Choroid plexus epithelial cell (primary cell): ENCODE data around the gene PRLH.
A peak's percentile ranks its signal among the peaks of the same experiment; 100 is the strongest.

ENCODE experiments used
- DNase-seq: peaks from one replicate; pipeline ENCODE4 v3.0.0-alpha.2; 2010; ENCODE audit warnings: low read depth
- H3K4me3 ChIP-seq: 2 replicates; pipeline ENCODE4 v1.5.1; 2011; ENCODE audit warnings: low read depth, mild to moderate bottlenecking, control low read depth, low read length, moderate library complexity
- TF ChIP-seq, protein P1 (sequence below): conservative IDR thresholded peaks from 2 replicates; pipeline ENCODE4 v1.5.1; 2011; ENCODE audit warnings: low read depth, mild to moderate bottlenecking, control low read depth, inconsistent platforms, low read length, moderate library complexity

PRLH gene

DNA sequence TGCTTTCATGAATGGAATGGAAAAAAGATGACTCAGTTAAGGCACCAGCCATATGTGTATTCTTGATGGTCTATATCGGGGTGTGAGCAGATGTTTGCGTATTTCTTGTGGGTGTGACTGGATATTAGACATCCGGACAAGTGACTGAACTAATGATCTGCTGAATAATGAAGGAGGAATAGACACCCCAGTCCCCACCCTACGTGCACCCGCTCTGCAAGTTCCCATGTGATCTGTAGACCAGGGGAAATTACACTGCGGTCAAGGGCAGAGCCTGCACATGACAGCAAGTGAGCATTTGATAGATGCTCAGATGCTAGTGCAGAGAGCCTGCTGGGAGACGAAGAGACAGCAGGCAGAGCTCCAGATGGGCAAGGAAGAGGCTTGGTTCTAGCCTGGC, 12.4 kb upstream of the PRLH start:
- H3K4me3 ChIP-seq, result no peak overlapping the region
- DNase-seq, result no peak
- TF ChIP-seq, protein P1, sequence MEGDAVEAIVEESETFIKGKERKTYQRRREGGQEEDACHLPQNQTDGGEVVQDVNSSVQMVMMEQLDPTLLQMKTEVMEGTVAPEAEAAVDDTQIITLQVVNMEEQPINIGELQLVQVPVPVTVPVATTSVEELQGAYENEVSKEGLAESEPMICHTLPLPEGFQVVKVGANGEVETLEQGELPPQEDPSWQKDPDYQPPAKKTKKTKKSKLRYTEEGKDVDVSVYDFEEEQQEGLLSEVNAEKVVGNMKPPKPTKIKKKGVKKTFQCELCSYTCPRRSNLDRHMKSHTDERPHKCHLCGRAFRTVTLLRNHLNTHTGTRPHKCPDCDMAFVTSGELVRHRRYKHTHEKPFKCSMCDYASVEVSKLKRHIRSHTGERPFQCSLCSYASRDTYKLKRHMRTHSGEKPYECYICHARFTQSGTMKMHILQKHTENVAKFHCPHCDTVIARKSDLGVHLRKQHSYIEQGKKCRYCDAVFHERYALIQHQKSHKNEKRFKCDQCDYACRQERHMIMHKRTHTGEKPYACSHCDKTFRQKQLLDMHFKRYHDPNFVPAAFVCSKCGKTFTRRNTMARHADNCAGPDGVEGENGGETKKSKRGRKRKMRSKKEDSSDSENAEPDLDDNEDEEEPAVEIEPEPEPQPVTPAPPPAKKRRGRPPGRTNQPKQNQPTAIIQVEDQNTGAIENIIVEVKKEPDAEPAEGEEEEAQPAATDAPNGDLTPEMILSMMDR, result no peak

DNA sequence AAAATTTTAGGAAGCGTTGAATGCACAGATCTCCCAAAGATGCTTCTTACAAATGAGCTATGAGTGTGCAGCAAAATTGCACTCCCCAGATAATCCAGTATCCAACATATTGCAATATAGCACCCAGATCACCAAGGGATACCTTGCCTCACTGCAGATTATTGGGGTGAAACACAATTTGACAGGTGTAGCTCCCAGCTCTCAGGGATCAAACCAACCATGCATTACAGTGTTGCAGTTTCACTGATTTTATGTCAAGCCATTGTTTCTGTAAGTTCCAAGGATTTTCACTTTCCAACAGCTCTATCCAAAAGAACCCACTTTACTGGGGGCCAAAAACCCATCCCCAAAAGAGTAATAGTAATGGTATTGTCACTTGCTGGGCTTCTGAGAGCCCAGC, 10.8 kb upstream of the PRLH start:
- no peak for DNase-seq
- H3K4me3 ChIP-seq, result no peak overlapping the region
- TF ChIP-seq, protein P1, result no peak

DNA sequence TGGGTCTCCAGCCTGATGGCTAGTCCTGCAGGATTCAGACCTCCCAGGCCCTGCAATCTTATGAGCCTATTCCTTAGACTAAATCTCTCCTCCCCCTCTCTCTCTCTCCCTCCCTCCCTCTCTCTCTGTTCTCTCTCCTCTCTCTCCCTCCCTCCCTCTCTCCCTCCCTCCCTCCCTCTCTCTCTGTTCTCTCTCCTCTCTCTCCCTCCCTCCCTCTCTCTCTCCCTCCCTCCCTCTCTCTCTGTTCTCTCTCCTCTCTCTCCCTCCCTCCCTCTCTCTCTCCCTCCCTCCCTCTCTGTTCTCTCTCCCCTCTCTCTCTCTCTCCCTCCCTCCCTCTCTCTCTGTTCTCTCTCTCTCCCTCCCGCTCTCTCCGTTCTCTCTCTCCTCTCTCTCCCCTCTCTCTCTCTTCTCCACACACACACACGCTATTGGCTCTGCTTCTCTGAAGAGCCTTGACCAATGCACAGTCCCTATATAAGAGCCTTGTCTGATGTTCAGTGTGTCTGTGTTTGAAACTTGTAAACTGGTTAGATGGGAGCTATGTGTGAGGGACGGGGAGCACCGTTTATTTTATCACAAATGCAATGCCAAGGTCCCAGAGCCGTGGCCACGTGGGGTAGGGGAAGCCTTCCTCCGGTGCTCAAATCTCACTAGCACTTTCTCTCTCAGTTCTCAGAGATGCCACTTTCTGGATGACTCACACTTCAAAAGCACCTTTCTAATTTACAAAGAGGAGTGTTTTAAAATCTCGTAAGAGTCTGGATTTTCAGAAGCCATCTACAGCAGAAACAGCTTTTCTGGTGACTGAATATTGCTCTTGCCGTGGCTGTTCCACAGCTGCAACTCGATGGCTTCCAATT, 9.4 kb upstream of the PRLH start:
- no peak overlapping the region for H3K4me3 ChIP-seq
- TF ChIP-seq, protein P1, result no peak
- no peak for DNase-seq

DNA sequence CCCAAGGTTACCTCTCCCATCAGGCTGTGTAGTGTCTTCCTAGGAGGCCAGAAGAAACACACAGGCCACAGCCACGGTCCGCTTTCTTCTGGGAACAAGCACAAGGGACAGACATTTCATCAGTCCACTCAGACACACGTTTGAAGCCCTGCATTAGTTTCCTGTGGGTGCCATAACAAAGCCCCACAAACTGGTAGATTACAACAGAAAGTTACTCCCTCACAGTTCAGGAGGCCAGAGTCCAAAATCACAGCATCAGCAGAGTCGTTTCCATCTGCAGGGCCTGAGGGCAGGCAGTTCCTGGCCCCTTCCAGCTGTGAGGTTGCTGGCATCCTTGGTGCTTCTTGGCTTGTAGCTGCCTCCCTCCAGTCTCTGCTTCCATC, 8.8 kb upstream of the PRLH start:
- DNase-seq, result no peak
- TF ChIP-seq, protein P1, result no peak
- H3K4me3 ChIP-seq, result no peak overlapping the region

DNA sequence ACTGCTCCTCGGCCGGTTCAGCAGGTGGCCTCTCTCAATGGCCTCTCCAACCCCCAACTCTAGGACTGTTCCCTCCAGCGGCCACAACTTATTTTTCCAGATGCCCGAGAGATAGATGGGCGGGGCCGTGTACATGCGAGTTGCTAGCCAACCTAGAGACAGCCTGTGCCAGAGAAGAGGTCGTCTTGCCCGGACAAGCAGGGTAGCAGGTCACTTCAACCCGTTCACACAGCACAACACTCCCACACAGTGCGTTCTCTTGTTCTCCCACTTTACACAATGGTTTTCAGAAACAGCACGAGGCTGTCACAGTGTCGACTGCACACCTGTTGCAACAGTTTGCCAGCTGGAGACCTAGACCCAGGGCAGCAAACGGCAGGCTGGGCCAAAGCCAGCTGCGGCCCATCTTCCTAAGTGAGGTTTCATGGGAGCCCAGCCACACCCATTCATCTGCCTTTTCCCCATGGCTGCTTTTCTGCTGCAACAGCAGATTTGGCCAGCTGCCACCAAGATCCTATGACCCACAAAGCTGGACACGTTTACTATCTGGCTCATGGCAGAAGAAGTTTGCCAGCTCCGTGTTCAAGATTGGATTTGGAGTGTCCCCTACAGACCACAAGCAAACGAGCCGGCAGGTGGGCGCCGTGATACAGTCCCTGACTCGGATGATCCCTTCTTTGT, 7.3 kb upstream of the PRLH start:
- H3K4me3 ChIP-seq, result no peak overlapping the region
- TF ChIP-seq, protein P1, result no peak
- DNase-seq, result peak; percentile 64

DNA sequence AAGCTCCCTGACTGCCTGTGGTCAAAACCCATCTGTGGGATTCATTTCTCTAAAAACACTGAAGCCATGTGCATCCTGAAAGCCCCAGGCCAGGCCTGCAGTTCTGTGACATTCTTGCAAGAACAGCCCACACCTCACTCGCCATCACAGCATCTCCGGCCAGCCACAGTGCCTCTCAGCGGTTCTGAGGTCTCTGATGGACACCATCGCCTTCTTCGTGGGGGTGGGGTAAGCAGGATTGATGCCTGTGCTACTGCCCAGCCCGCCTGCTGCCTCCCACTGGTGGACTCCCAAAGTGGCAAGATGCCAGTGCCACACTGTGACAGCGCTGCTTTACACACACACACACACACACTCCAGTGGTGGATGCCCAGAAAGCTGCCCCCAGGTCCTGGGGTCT, 5.2 kb upstream of the PRLH start:
- no peak for DNase-seq

More for the DNA sequence above, 5.2 kb upstream of the PRLH start:
- no peak overlapping the region for H3K4me3 ChIP-seq
- TF ChIP-seq, protein P1, result no peak
